Omental fat pad (tissue), 4 donors: ENCODE measurements around the gene TFEB. TPM values are rescaled to one million over a fixed set of nuclear protein-coding genes. Genes with fewer than 3 reads are reported as not detected.

ENCODE experiments used
- ATAC-seq: fragments of 150-250 bp; one replicate; pipeline ENCODE4 v1.9.1; 2016; ENCODE audit warnings: mild to moderate bottlenecking, moderate library complexity; ENCODE audit not compliant: low FRiP score
- DNase-seq: peaks from one replicate; pipeline ENCODE4 v3.0.0-alpha.2; 2019; ENCODE audit warnings: low spot score
- CTCF ChIP-seq, 3 donors: fragments of 450-650 bp; IDR thresholded peaks; one replicate each; pipeline ENCODE4 v1.5.1; 2016 to 2017; ENCODE audit warnings: antibody characterized with exemption in 3 of 3, mild to moderate bottlenecking in 3 of 3, moderate library complexity in 2 of 3
- total RNA-seq, 4 donors: library from RNA; depleted of rRNA; stranded (reverse); fragments of >200 nt; gene quantifications; one replicate each; pipeline ENCODE4 v1.1.0, GENCODE V29; 2016

Gene TFEB
- total RNA-seq, 4 donors from 2014 or later = 7.1 to 24.4 (median 14.5) TPM

- TF ChIP-seq CTCF (IDR thresholded peaks at IDR 0.05) = no peak
- DNase-seq = no peak
- no peak for ATAC-seq
Measured at GRCh38 chr6:41670703-41671360, 64.6 kb downstream of the TFEB start.

- TF ChIP-seq CTCF (IDR thresholded peaks at IDR 0.05) = no peak
- no peak for DNase-seq
- ATAC-seq = no peak
Measured at GRCh38 chr6:41668968-41669367, 66.4 kb downstream of the TFEB start.

- no peak for TF ChIP-seq CTCF (IDR thresholded peaks at IDR 0.05)
- DNase-seq (no peak), ATAC-seq (no peak)
Measured at GRCh38 chr6:41667195-41667594, 68.2 kb downstream of the TFEB start.

GRCh38 chr6:41664271-41664670, 71.1 kb downstream of the TFEB start:
- DNase-seq = no peak
- no peak for TF ChIP-seq CTCF (IDR thresholded peaks at IDR 0.05)
- no peak for ATAC-seq

- DNase-seq (no peak), ATAC-seq (no peak)
- TF ChIP-seq CTCF (IDR thresholded peaks at IDR 0.05) = no peak
Measured at GRCh38 chr6:41663568-41663967, 71.8 kb downstream of the TFEB start.

- ATAC-seq (no peak), DNase-seq (no peak)
- no peak for TF ChIP-seq CTCF (IDR thresholded peaks at IDR 0.05)
Measured at GRCh38 chr6:41659935-41660334, 75.5 kb downstream of the TFEB start.

- no peak for TF ChIP-seq CTCF (IDR thresholded peaks at IDR 0.05)
- no peak for ATAC-seq
- DNase-seq = no peak
Measured at GRCh38 chr6:41658636-41659035, 76.8 kb downstream of the TFEB start.
